ENCODE data around the gene ZFYVE21.
A peak's percentile ranks its signal among the peaks of the same experiment; 100 is the strongest.
"Not testable (repeated sequence)": the region's sequence is repeated elsewhere in the genome, so short reads cannot be mapped to it uniquely, and the experiment has no call there.

ZFYVE21 gene

GRCh38 chr14:103715052-103716000 lies at the start of gene ZFYVE21, which contains the start of gene XRCC3:
ZFYVE21 (plus strand) TSS chr14:103715810; CDS start chr14:103715842, 32 bp downstream.
XRCC3 (minus strand) TSS chr14:103715451; CDS start chr14:103711087, 4,364 bp downstream.
- peak; percentile 99 to 100 for DNase-seq (ENCODE audit: low read depth in 2 of 2)

- no peak for DNase-seq (ENCODE audit: low read depth in 2 of 2)
Measured at GRCh38 chr14:103667671-103668070, 47.9 kb upstream of the ZFYVE21 start.

- DNase-seq (ENCODE audit: low read depth in 2 of 2) = no peak
Measured at GRCh38 chr14:103668117-103668516, 47.5 kb upstream of the ZFYVE21 start.

GRCh38 chr14:103669370-103669769 lies 46.2 kb upstream of the ZFYVE21 start:
- DNase-seq (ENCODE audit: low read depth in 2 of 2) = no peak

- no peak for DNase-seq (ENCODE audit: low read depth in 2 of 2)
Measured at GRCh38 chr14:103671911-103672310, 43.7 kb upstream of the ZFYVE21 start.

GRCh38 chr14:103675957-103676356 lies 39.7 kb upstream of the ZFYVE21 start:
- no peak for DNase-seq (ENCODE audit: low read depth in 2 of 2)

- no peak for DNase-seq (ENCODE audit: low read depth in 2 of 2)
Measured at GRCh38 chr14:103676881-103677675, 38.5 kb upstream of the ZFYVE21 start.

- peak in 1 of 2 donors; percentile 21 for DNase-seq (ENCODE audit: low read depth in 2 of 2)
Measured at GRCh38 chr14:103679351-103679750, 36.3 kb upstream of the ZFYVE21 start.

GRCh38 chr14:103680491-103681231 lies 34.9 kb upstream of the ZFYVE21 start:
- no peak for DNase-seq (ENCODE audit: low read depth in 2 of 2)

GRCh38 chr14:103683139-103683538 lies 32.5 kb upstream of the ZFYVE21 start:
- DNase-seq (ENCODE audit: low read depth in 2 of 2) = no peak

- DNase-seq (ENCODE audit: low read depth in 2 of 2) = no peak
Measured at GRCh38 chr14:103684471-103684870, 31.1 kb upstream of the ZFYVE21 start.

- DNase-seq (ENCODE audit: low read depth in 2 of 2) = no peak
Measured at GRCh38 chr14:103684871-103685270, 30.7 kb upstream of the ZFYVE21 start.

GRCh38 chr14:103685276-103686211 lies 30.1 kb upstream of the ZFYVE21 start:
- no peak for DNase-seq (ENCODE audit: low read depth in 2 of 2)

GRCh38 chr14:103686831-103687485 lies 28.7 kb upstream of the ZFYVE21 start:
- DNase-seq (ENCODE audit: low read depth in 2 of 2) = no peak

- no peak for DNase-seq (ENCODE audit: low read depth in 2 of 2)
Measured at GRCh38 chr14:103687712-103688111, 27.9 kb upstream of the ZFYVE21 start.

- DNase-seq (ENCODE audit: low read depth in 2 of 2) = no peak
Measured at GRCh38 chr14:103688441-103688840, 27.2 kb upstream of the ZFYVE21 start.

- DNase-seq (ENCODE audit: low read depth in 2 of 2) = no peak
Measured at GRCh38 chr14:103688906-103689902, 26.4 kb upstream of the ZFYVE21 start.

- DNase-seq (ENCODE audit: low read depth in 2 of 2) = no peak
Measured at GRCh38 chr14:103690332-103690731, 25.3 kb upstream of the ZFYVE21 start.

GRCh38 chr14:103691655-103692054 lies 24.0 kb upstream of the ZFYVE21 start:
- DNase-seq (ENCODE audit: low read depth in 2 of 2) = not testable (repeated sequence)
